ENCODE measurements around the gene IRGC. TPM values are rescaled to one million over a fixed set of nuclear protein-coding genes. Genes with fewer than 3 reads are reported as not detected.

Gene IRGC
- total and polyA plus RNA-seq, 2 donors (not counting 3 experiments of a cell fraction or from before 2014, with no cell fraction given): not detected

GRCh38 chr19:43667876-43668405 lies 47.9 kb upstream of the IRGC start:
- Histone ChIP-seq H2AFZ (ENCODE audit: low read depth, low read length) (peak overlapping the region; percentile 39), H3K4me2 (ENCODE audit: insufficient read depth, low read length) (peak overlapping the region; percentile 86), H3K79me2 (ENCODE audit: control insufficient read depth, insufficient read depth, low read length) (peaks cover 31% of the 10 kb centered on the region), H3K4me3 (replicated peaks in 1 of 3; ENCODE audit: insufficient read depth in 1 of 3, low read depth in 1 of 3, low read length in 3 of 3) (peak overlapping the region; percentile 49 to 65 (median 54)), H3K9me3 (replicated peaks; ENCODE audit: control insufficient read depth, insufficient read depth, low read length) (no peaks in the 10 kb centered on the region), H3K36me3 (ENCODE audit: control insufficient read depth in 2 of 2, extremely low read depth in 1 of 2, insufficient read depth in 2 of 2, low read length in 2 of 2) (peaks cover 3 to 6% of the 10 kb centered on the region in 2 experiments), H3K4me1 (ENCODE audit: control insufficient read depth, extremely low read depth, insufficient read depth, low read length) (peaks cover 40% of the 10 kb centered on the region), H3K27ac (ENCODE audit: insufficient read depth, low read depth, low read length) (peak overlapping the region; percentile 84), H3K9me1 (replicated peaks; ENCODE audit: control insufficient read depth, extremely low read depth, insufficient read depth, low read length) (no peaks in the 10 kb centered on the region), H3K27me3 (ENCODE audit: control insufficient read depth in 2 of 2, insufficient read depth in 2 of 2, low read length in 2 of 2) (no peaks in the 10 kb centered on the region), H4K20me1 (replicated peaks; ENCODE audit: control insufficient read depth, extremely low read depth, insufficient read depth, low read length) (no peaks in the 10 kb centered on the region), H3K9ac (replicated peaks; ENCODE audit: extremely low read depth, insufficient read depth, low read length) (peak overlapping the region; percentile 74)
- no TSS peak for BruUV-seq (replicated peaks)
- dilution Hi-C loops (cut with MboI; ENCODE audit: extremely low pct_ligation_motif_present, low sequenced_read_pairs) (no loop called here), intact Hi-C loops (cut with micrococcal nuclease) (loop anchor here (1.0 to 5.0 kb wide), 7 partner anchors 33 to 141 kb away; partner anchors contain the start of genes IRGQ, ZNF428, ZNF575 and ZNF576)
- ChIA-PET POLR2A (interaction anchor here (0.6 to 1.2 kb wide), 7 partner anchors 57 to 1278 kb away, joined by 3 to 9 read pairs (median 6); partner anchors contain the start of genes CNFN, IRGQ, SMG9 and ZNF283), CTCF (interaction anchor here (0.6 to 3.3 kb wide), 29 partner anchors 9 to 221 kb away, joined by 3 to 50 read pairs (median 5); partner anchors contain the start of genes IRGQ and SMG9)
- TF ChIP-seq POLR2A (IDR thresholded peaks at IDR 0.05; ENCODE audit: low read depth, low read length) (no peak), EZH2 (IDR thresholded peaks at IDR 0.05; ENCODE audit: borderline replicate concordance, low read depth, low read length, severe bottlenecking) (no peak), MYC (IDR thresholded peaks at IDR 0.05; ENCODE audit: low read depth, low read length) (no peak), FOS (IDR thresholded peaks at IDR 0.05; ENCODE audit: borderline replicate concordance, insufficient read depth, low read length) (no peak), CTCF (IDR thresholded peaks at IDR 0.05; ENCODE audit: extremely low read depth in 1 of 2, insufficient read depth in 1 of 2, low read depth in 1 of 2, low read length in 2 of 2) (no peak), POLR2AphosphoS5 (IDR thresholded peaks at IDR 0.05; ENCODE audit: insufficient read depth, low read depth, low read length) (peak; percentile 27), GATA2 (IDR thresholded peaks at IDR 0.05; ENCODE audit: insufficient read depth, insufficient read length, low read depth, low read length) (no peak)
- DNase-seq (ENCODE audit: low read depth, low spot score): no peak
- no peak for FAIRE-seq

Measured in endothelial cell of umbilical vein (primary cell).